Measurements from ENCODE around the gene MIOX.
A peak's percentile ranks its signal among the peaks of the same experiment; 100 is the strongest.
"Not testable (repeated sequence)": the region's sequence is repeated elsewhere in the genome, so short reads cannot be mapped to it uniquely, and the experiment has no call there.

MIOX gene

DNA sequence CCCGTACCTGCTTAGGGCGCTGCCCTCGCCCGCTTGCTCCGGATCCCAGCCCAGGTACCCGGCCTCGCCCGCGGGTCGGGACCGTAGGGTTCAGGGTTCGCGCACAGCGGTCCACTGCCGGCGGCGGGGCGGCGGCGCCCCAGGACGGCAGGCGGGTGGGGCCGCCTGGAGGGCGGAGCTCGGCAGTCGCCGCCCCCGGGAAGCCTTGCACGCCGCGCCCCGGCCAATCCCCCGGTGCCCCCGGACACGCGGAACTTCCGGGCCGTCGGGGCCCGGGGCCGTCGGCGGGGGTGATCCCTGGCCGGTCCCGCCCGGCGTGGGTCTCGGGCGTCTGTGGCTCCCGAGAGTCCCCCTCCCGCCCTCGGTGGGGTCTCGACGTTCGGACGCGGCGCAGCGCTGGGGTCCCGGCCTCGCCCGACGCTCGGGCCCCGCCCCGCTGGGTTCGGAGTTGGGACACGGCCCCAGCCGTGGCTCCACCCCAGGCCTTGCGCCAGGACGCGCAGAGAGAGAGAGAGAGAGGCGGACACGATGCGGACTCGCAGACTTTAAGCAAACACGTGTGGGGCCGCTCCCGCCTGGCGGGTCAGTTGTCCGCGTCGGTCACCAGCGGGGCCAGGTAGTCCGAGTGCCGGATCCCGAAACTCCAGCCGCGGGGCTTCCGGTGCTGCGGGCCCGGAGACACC is 43.4 kb downstream of the MIOX start, which contains the start of gene TYMP:
TYMP (minus strand) TSS at position 116 of the 683 bp plus-strand sequence. CDS start 303 bp downstream, outside the sequence.
- DNase-seq (ENCODE audit: low read depth), result peak; percentile 71

DNA sequence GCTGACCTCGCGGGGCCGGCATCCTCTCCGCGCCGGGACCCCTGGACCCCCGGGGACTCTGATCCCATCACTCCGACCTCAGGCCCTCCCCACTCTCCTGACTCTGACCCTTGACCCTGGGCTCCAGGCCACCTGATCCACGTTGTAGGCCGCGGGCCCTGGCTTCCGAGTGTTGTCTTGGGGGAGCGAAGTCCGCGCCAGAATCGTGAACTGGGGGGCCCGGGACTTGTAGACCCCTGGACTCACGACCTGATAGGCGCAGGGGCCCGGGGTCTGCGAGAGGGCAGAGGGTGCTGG is 43.9 kb downstream of the MIOX start:
- no peak for DNase-seq (ENCODE audit: low read depth)

DNA sequence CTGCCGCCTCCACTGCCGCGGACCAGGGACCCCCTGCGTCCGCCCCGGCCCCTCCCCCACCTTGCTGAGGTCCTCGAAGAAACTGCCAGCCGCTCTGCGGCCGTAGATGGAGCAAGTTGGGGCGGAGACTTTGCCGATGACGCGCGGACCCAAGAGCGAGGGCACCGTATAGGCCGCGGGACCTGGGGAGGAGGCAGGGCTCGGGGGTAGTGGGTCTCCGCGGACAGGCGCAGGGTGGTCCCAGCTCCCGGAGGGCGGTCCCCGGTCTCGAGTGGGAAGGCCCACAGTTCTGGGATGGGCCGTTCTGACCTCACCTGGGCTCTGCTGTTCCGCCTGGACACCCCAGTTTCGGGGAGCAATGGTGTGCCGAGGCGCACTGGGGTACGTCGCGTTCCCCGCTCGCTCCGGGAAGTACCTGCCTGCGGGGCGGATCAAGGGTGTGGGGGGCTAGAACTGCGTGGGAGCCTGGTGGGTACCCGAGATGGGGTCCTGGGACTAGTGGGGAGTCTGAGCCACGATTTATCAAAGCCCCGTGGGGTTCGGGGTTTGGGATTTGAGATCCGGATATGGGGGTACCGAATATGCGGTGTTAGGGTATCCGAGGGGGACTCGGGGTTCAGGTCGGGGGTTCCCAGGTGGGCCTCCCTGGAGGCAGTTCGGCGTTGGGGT is 44.4 kb downstream of the MIOX start:
- peak; percentile 77 for DNase-seq (ENCODE audit: low read depth)

DNA sequence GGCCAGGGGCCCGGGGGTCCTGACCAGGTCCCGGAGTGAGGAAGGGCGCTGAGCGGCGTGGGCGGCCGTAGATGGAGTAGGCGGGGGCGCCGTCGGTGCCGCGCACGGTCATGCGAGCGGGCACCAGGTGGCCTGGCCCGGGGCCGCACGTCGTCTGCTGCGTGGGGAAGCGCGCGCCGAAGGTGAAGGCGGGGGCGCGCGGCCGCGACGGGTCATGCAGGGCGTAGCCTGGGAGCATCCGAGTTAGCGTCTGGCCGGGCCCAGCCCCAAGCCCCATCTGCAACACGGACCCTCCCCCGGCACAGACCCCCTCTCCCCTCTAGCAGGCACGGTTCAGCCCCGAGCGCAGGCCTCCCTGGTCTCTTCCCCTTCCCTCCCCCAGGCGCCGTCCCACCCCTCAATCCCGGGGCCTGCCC is 44.9 kb downstream of the MIOX start:
- peak; percentile 76 for DNase-seq (ENCODE audit: low read depth)

DNA sequence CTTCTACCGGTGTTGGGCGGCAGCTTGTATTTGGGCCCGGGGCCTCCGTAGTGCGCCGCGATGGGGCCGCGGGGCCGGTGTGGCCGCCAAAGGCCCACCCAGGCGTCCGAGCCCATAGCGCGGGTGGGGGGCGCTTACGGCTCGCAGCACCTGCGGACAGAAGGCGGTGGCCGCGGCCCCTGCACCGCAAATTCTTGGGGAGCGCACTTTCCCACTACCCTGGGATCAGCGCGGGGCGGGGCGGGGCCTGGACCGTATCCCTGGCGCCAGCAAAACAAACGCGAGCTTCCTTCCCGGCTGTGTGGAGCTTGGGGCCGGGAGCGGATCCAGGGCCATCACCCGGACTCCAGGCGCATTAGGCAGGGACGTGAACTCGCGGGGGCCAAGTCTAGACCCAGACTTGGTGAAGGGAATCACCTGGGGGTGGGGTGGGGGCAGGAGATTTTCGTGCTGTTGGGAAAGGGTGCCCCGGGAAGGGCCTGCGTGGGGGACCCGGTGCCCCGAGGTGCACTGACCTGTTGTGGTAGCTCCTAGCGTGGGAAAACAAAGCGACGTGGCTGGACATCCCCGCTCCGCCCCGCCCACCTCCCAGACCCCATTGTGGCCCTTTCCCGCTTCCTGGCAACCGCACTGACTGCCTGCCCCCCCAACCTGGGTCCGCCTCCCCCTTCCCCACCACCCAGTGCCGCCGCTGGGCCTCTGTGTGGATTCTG is 45.5 kb downstream of the MIOX start:
- DNase-seq (ENCODE audit: low read depth), result no peak

DNA sequence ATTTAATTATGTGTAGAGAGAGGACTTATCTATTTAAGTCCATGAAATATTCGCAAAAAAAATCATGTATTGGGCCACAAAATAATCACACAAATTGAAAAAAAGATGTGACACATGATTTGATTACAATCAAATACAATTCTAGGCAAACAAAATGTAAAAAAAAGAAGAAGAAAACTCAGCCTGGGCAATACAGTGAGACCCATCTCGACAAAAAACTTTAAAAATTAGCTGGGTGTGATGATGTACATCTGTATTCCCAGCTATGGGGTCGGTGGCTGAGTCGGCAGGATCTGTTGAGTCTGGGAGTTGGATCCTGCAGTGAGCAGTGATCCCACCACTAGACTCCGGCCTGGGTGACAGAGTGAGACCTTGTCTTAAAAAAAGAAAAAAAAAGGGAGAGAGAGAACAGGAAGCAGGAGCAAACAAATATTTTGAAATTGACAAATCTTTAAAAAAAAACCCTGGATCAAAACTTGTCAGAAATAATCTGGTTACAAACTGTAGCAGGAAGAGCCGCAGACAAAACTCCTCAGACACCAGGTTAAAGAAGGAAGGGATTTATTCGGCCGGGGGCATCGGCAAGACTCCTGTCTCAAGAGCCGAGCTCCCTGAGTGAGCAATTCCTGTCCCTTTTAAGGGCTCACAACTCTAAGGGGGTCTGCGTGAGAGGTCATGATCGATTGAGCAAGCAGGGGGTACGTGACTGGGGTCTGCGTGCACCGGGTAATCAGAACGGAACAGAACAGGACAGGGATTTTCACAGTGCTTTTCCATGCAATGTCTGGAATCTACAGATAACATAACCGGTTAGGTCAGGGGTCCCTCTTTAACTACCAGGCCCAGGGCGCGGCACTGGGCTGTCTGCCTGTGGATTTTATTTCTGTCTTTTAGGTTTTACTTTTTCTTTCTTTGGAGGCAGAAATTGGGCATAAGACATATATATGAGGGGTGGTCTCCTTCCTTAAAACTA is 46.5 kb downstream of the MIOX start:
- DNase-seq (ENCODE audit: low read depth), result no peak

DNA sequence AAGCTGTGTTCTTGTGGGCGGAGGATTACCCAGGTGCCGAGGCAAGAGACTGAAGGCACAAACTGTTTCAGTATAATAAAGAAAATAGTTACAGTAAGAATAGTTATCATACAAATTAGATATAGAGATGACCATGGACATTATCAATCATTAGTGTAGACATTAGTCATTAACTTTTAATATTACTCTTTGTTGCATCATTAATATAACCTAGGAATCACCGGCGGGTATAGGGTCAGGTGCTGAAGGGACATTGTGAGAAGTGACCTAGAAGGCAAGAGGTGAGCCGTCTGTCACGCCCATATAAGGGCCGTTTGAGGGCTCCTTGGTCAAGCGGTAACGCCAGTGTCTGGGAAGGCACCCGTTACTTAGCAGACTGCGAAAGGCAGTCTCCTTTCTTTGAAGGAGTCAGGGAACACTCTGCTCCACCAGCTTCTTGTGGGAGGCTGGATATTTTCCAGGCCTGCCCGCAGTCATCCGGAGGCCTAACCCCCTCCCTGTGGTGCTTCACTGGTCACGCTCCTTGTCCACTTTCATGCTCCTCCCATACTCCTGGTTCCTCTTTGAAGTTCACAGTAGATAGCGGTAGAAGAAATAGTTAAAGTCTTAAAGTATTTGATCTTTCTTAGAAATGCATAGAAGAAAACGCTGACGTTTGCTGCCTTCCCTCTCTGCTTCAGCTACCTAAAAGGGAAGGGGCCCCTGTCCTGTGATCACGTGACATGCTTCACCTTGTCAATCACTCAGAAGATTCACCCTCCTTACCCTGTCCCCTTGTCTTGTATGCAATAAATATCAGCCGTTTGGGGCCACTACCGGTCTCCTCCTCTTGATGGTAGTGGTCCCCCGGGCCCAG is 47.4 kb downstream of the MIOX start:
- DNase-seq (ENCODE audit: low read depth), result not testable (repeated sequence)

DNA sequence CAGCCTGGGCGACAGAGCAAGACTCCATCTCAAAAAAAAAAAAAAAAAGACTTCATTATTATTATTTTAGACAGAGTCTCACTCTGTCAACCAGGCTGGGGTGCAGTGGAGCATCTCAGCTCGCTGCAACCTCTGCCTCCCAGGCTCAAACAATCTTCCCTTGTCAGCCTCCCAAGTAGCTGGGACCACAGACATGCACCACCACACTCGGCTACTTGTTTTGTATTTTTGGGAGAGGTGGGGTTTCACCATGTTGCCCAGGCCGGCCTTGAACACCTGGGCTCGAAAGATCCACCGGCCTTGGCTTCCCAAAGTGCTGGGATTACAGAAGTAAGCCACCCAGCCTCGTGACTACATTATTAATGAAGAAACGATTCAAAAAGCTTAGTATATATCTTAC is 48.5 kb downstream of the MIOX start:
- no peak for DNase-seq (ENCODE audit: low read depth)

DNA sequence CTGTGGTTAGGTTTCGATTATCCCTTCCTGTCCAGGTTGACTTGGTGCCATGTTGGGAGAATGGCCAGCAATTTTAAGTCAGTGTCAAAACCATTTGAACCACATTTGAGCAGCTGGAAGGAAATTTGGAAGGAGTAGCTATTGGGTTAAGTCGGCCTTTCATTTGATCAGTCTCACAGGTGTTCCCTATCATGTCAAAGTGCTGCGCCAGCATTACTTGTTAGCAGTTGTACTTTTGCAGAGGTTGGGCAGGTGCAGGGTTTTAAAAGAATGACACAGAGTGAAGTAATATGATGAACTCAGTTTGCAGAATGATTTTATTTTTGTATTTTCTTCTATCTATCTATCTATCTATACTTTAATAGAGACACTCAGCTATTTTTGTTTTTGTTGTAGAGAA is 49.6 kb downstream of the MIOX start:
- DNase-seq (ENCODE audit: low read depth), result no peak

DNA sequence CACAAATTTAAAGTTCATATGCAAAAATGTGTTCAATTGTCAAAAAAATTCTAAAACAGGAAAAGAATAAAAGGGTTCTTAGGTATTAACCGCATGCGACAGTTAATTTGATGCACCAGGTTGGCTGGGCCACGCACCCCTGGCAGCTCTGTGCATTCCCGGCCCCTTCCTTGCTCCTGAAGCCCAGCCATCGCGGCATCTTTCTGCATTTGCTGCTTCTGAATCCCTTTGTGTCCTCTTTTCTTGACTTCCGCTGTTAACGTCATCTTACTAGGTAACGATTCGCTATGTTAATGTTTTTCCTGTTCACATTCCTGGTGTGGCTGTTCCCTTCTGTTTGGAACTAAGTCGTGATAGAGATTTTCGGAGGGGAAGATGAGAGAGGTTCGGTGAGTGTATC is 51.1 kb downstream of the MIOX start:
- DNase-seq (ENCODE audit: low read depth), result no peak
